NK-92 (cell line): Measurements from ENCODE around the gene LGALS12.

ENCODE experiments used
- DNase-seq: peaks from one replicate; lab custom pipeline; 2025; ENCODE audit not compliant: unreplicated experiment; lab: John Stamatoyannopoulos, UW

LGALS12 gene

GRCh38 chr11:63505857-63506528 lies at the start of gene LGALS12:
Gene LGALS12, plus strand, starts transcription at chr11:63506084. Its CDS starts 375 bp downstream, at chr11:63506459.
- no peak for DNase-seq

GRCh38 chr11:63459586-63459985 lies 46.3 kb upstream of the LGALS12 start:
- no peak for DNase-seq

DNA sequence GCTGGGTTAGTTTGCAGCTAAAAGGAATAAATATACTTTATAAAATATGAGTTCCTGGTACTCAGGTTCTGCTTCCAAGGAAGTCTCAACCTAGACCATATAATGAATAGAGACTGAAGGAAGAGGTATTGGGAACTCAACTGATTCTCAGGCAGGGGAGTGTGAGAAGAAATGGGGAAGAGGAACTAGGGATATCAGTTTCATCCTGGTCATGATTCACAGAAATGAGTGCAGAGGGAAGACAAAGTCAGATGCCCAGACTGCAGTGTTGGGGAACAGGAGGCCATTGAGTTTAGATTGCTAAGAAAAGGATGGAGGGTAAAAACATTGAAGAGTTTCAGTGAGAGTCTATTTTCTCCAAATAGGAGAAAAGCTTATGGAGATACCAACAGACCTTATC lies 43.7 kb upstream of the LGALS12 start:
- no peak for DNase-seq

DNA sequence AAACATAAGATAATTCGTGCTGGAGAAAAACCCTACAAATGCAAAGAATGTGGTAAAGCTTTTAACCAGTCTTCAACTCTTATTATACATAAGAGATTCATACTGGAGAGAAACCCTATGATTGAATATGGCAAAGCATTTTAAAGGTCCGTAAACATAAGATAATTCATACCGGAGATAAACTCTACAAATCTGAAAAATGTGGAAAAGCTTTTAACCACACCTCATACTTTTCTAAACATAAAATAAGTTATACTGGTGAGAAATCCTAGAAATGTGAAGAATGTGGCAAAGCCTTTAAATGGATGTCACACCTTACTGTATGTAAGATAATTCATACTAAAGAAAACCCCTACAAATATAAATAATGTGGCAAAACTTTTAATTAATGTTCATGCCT lies 35.6 kb upstream of the LGALS12 start:
- DNase-seq, result no peak

- no peak for DNase-seq
These were observed 33.5 kb upstream of the LGALS12 start for GRCh38 chr11:63472372-63472771.

- DNase-seq, result no peak
These were observed 29.3 kb upstream of the LGALS12 start for GRCh38 chr11:63476618-63477017.

DNA sequence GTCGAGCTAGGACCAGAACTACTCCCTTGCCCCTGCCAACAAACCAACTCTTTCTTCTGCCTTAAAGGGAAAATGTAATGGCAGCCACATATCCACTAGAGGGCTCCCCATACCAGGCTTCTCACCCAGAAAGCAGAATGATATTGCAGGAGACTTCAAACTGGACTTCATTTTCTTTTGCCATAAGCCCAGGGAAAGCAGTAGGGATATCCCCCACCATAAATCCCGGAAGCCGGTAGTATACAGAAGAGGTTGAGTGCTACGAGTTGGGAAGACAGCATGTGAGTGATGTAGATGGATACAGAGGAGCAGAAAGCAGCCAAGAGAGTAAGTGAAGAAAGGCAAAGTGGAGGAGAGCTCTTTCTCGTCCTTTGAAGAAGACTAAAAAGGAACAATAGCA lies 27.0 kb upstream of the LGALS12 start:
- DNase-seq, result no peak

GRCh38 chr11:63480039-63480438 lies 25.8 kb upstream of the LGALS12 start:
- DNase-seq, result no peak

GRCh38 chr11:63485777-63486176 lies 20.1 kb upstream of the LGALS12 start:
- DNase-seq, result no peak

DNA sequence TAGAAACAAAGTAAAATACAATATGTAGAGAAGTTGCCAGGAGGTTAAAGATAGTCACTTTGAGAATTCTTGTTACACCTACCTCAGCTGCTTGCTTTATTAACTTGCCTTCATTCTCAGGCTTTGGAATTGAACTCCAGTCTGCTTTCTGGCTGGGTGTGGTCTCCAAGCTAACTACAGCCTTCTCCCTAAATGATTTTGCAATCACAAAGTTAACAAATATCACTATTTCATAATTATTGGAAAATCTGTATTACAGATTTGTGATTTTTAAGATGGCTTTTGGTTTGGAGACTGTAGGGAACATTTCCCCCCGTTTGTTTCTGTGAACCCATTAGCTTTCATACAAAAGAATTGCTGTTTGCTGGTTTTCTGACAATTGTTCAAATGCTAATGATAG lies 17.1 kb upstream of the LGALS12 start:
- no peak for DNase-seq

DNA sequence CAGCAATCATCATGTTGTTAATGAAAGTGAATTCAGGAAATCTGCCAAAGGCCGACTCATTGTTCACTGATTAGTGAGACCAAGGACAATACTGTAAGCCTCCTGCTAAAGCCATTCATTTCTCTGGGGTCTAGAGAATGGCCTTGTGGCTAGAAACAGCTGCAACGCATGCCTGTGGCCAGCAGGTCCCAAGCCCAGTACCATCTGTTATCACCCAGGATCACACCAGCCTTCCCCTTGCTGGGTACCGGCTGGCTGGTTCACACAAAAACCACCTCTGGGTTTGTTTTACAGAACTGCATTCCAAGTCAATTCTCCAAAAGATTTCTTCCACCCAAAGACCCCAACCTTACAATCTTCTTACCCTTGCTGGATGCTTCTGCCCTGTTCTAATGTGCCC lies 16.0 kb upstream of the LGALS12 start:
- DNase-seq, result no peak

DNA sequence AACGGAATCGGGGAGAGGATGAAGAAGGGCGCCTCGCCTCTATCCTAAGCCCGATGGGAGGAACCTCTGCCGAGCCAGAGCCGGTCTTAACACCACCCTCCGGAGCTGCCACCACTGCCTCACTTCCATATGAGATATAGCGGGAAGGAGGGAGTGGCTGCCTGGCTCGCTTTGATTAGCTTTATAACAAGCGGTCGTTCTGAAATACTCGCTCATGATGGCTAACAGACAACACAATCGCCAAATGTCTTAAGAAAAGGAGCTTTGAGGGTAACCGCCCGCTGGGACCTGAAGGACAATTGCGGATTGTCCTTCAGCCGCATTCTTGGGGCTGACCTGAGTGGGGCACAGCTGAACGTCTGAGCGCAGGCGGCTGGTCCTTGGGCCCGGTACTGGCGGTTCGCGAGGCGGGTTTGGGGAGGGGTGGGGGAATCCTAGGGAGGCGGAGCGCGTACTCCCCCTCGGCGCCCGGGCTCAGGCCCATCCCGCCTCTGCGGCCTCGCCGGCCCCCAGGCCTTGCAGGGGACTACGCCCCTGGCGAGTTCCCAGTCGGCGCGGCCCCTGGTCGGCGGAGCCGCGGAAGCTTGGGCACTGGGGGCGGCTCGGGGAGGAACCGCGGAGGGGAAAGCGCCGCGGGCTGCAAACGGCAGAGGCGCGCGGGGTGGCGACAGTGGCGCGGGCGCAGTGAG lies 15.2 kb upstream of the LGALS12 start, which contains the start of gene PLAAT5:
PLAAT5 (minus strand) TSS at position 617 of the 689 bp plus-strand sequence; CDS start at position 484, 133 bp downstream.
- no peak for DNase-seq

DNA sequence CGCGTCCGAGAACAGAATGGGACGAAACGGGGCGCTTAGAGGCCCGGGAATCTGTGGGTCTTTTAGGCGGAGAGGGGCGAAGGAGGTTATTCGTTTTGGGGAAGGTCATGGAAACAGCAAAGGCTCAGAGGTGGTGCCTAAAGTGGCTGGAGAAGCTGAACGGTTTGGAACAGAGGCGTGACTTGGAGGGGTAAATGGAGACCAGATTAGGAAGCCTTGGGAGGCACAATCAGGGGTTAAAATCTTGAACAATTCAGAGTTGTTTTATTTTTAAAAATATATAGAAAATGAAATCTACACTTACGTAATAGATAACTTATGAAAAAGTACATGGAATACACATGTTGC lies 14.7 kb upstream of the LGALS12 start:
- DNase-seq, result no peak

- no peak for DNase-seq
These were observed 14.1 kb upstream of the LGALS12 start for GRCh38 chr11:63491636-63492372.

GRCh38 chr11:63492441-63492840 lies 13.4 kb upstream of the LGALS12 start:
- no peak for DNase-seq

DNA sequence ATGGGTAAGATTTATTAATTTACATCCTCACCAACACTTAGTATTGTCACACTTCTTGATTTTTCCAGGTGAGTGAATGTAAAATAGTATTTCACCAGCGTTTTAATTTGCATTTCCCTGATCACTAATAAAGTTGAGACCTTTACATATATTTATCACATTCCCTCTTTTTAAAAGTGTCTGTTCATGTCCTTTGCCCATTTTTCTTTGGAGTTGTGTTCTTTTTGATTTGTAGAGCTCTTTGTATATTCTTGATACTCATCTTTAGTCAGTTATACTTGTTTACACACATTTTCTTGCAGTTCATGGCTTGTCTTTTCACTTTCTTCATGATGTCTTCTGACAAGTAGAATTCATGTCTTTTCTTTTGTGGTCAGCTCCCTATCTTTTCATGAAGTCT lies 12.8 kb upstream of the LGALS12 start:
- DNase-seq, result no peak

DNA sequence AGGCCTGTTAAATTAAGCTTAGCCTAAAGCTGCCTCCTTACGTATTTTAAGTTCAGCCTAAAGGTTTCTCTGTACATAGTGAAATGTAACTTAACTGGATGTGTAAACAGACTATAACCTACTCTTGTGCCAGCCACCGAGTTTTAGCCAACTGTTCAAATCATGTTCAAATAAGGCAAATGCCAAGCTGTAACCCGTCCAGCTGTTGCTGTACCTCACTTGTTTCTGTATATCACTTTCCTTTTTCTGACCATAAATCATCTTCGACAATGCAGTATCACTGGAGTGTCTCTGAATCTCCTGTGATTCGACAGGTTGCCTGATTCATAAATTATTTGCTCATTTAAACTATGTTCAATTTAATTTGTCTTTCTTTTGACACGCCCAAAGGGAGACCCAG lies 10.9 kb upstream of the LGALS12 start:
- DNase-seq, result no peak

- DNase-seq, result no peak
These were observed 6.0 kb upstream of the LGALS12 start for GRCh38 chr11:63499874-63500273.

- DNase-seq, result no peak
These were observed 4.6 kb upstream of the LGALS12 start for GRCh38 chr11:63501236-63501635.

DNA sequence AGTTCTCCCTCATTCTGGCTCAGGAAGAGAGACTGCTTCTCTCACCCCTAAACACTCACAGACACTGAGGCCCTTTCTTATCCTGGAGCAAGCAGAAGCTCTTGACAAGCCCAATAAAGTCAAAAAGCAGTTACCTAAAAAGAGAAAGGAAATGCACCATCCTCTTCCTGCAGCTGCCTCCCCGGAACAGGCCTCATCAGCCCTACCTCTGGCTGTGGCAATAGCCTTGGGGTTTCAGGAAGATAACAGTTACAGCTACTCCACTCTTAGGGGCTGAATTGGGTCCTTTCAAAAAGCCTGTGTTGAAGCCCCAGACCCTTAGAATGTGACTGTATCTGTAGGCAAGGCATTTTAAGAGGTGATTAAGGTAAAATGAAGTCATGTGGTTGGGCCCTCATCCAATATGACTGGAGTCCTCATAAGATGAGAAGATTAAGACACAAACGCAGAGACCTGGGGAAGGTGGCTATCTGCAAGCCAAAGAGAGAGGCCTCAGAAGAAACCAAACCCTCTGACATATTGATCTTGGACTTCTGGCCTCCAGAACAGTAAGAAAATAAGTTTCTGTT lies 3.5 kb upstream of the LGALS12 start:
- no peak for DNase-seq

- no peak for DNase-seq
These were observed 2.4 kb upstream of the LGALS12 start for GRCh38 chr11:63503492-63503891.

- DNase-seq, result no peak
These were observed 1.8 kb upstream of the LGALS12 start for GRCh38 chr11:63504054-63504453.
